GM20000 (cell line): ENCODE results near the gene PLXNC1.

Experiments
- DNase-seq: peaks from one replicate; pipeline ENCODE4 v3.0.0; 2012; ENCODE audit warnings: low spot score
- CTCF ChIP-seq: IDR thresholded peaks from 2 replicates; pipeline ENCODE4 v1.5.1; 2012; ENCODE audit warnings: mild to moderate bottlenecking, control low read depth; ENCODE audit errors: extremely low read depth, missing control alignments

Gene PLXNC1

GRCh38 chr12:94267537-94267872 lies 119.1 kb downstream of the PLXNC1 start:
- DNase-seq = no peak
- no peak for TF ChIP-seq CTCF

GRCh38 chr12:94267921-94268471 lies 119.6 kb downstream of the PLXNC1 start:
- TF ChIP-seq CTCF = no peak
- no peak for DNase-seq

- no peak for DNase-seq
- no peak for TF ChIP-seq CTCF
Measured at GRCh38 chr12:94269316-94269999, 121.1 kb downstream of the PLXNC1 start.

- DNase-seq = no peak
- no peak for TF ChIP-seq CTCF
Measured at GRCh38 chr12:94271351-94271750, 123.0 kb downstream of the PLXNC1 start.

- DNase-seq = no peak
- no peak for TF ChIP-seq CTCF
Measured at GRCh38 chr12:94272280-94272679, 123.9 kb downstream of the PLXNC1 start.

- DNase-seq = no peak
- TF ChIP-seq CTCF = no peak
Measured at GRCh38 chr12:94273272-94273671, 124.9 kb downstream of the PLXNC1 start.

- no peak for TF ChIP-seq CTCF
- no peak for DNase-seq
Measured at GRCh38 chr12:94276725-94277124, 128.3 kb downstream of the PLXNC1 start.
